ENCODE measurements around the gene EGFL7.

The EGFL7 gene

DNA sequence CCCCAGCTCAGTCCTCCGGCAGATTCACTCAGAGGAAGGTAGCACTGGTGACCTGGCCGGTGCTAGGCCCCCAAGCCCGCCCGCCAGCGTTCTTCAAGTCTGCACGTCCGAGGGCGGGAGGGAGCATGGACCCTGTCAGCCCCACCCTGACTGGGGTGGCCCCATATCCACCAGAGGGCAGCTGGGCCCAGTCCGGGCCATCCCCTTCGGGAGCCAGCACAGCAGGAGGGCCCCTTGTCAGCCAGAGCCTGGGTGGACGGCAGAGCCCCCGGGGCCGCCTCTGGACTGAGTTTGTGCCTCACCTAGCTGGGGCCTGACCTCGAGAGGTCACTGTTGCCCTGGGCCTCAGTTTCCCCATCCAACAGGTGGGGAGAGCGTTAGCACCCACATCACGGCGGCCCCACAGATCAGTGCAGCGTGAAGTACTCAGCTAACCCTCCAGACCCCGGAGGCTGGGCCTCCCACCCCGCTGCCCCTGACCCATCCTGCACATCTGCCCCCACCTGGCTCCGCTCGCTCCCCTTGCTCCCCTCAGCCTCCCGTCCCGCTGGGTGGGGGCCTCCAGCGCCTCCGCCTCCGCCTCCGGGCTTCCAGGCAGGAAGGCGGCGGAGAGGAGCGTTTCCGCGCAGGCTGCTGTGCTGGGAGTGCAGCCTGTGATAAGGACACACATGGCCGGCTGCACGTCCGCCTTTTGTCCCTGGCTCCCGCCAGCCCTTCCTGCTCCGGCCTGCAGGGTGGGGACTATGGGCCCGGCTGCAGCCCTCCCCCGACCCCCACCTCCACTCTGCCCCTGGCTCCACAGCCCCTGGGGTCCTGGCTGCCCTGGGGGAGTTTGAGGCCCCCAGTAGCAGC, 16.6 kb upstream of the EGFL7 start:
- no peak overlapping the region for H3K27ac Mint-ChIP-seq
- H3K27me3 Mint-ChIP-seq, result peaks cover 6% of the 10 kb centered on the region
- H3K36me3 Mint-ChIP-seq, result no peaks in the 10 kb centered on the region
- H3K4me3 Mint-ChIP-seq, result no peak overlapping the region
- H3K4me1 Mint-ChIP-seq (ENCODE audit: low read depth), result peaks cover 2% of the 10 kb centered on the region
- no peaks in the 10 kb centered on the region for H3K9me3 Mint-ChIP-seq (ENCODE audit: low read depth)

DNA sequence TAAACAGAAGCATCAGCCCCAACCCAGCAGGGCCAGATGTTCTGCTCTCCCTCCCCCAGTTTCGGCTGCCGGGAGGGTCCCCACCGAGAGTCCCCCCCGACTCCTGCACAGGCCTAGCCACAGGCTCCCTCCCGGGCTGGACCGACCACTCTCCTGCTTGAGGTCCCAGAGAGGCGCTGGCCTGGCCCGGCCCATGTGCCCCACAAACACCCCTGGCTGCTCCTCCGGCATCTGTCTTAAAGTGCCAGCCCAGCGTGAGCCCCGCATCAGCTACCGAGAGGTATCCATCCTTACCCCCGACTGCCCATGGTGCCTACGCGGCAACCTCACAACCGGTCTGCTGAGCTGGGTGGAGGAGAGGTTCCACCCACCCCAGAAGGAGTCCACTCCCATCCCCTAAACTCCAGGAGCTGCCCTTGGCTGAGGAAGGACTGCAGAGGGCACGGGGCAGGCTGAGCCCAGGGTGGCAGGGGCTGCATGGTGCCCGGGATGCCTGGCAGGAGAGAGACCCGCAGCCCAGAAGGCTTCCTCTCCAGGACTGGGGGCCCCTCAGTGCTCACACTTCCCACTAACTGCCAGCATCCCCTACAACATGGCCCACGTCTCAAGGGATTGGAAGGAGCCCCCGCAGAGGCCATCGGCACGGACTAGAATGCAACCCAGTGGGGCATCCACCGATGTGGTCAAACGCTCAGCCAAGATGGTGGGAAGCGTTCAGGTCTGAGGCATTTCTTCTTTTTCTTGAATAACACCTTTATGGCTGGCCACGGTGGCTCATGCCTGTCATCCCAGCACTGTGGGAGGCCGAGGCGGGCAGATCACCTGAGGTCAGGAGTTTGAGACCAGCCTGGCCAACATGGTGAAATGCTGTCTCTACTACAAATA, 15.6 kb upstream of the EGFL7 start:
- Mint-ChIP-seq H3K27me3 (peaks cover 6% of the 10 kb centered on the region), H3K27ac (no peak overlapping the region), H3K4me1 (ENCODE audit: low read depth) (peaks cover 2% of the 10 kb centered on the region), H3K36me3 (no peaks in the 10 kb centered on the region), H3K4me3 (no peak overlapping the region), H3K9me3 (ENCODE audit: low read depth) (no peaks in the 10 kb centered on the region)

DNA sequence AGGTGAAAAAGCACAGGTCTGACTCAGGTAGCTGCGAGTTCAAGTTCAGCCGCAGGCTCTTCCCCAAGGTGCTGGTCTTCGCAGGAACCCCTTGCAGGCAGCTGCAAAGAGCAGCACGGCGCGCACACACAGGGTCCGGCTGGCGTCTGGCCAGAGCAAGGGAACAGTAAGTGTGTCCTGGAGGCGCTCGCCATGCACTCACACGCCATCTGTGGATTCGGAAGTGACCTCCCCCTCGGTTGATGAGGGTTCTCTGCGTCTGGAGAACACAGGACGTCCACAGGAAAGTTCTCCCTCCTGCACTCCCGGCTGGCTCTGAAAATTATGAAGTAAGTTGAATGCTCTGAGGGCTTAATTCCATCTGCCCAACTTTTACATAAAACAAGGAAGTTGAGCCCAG, 14.0 kb upstream of the EGFL7 start:
- H3K4me3 Mint-ChIP-seq, result no peak overlapping the region
- H3K9me3 Mint-ChIP-seq (ENCODE audit: low read depth), result no peaks in the 10 kb centered on the region
- H3K27ac Mint-ChIP-seq, result no peak overlapping the region
- H3K36me3 Mint-ChIP-seq, result no peaks in the 10 kb centered on the region
- peaks cover 6% of the 10 kb centered on the region for H3K27me3 Mint-ChIP-seq
- no peaks in the 10 kb centered on the region for H3K4me1 Mint-ChIP-seq (ENCODE audit: low read depth)

DNA sequence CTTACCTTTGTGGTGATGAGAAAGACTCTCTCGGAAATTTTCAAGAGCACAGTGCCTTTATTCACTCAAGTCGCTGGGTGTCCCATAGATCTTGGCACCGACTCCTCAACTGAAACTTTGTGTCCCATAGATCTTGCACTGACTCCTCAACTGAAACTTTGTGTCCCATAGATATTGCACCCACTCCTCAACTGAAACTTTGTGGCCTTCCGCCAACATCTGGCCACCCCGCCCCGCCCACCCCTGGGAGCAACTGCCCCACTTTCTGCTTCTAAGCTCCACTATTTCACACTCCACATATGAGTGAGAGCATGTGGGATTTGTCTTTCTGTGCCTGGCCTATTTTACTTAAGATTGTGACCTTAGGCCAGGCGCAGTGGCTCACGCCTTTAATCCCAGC, 12.7 kb upstream of the EGFL7 start:
- Mint-ChIP-seq H3K9me3 (ENCODE audit: low read depth) (no peaks in the 10 kb centered on the region), H3K4me3 (no peak overlapping the region), H3K36me3 (no peaks in the 10 kb centered on the region), H3K4me1 (ENCODE audit: low read depth) (no peaks in the 10 kb centered on the region), H3K27ac (no peak overlapping the region), H3K27me3 (peaks cover 6% of the 10 kb centered on the region)

DNA sequence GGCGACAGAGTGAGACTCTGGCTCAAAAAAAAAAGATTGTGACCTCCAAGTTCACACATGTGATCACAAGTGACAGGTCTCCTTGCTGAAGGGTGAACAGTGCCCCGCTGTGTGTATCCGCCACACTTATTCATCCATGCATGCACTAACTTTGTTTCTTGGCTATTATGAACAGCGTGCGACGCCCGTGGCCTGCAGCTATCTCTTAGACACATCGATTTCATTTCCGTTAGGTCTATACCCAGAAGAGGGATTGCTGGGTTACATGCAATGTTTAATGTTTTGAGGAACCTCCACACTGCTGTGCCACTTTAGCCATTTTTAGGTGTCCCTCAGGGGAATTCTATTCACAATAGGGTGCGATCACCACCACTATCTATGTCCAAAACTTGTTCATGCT, 12.1 kb upstream of the EGFL7 start:
- peaks cover 6% of the 10 kb centered on the region for H3K27me3 Mint-ChIP-seq
- H3K4me1 Mint-ChIP-seq (ENCODE audit: low read depth), result peaks cover 1% of the 10 kb centered on the region
- H3K9me3 Mint-ChIP-seq (ENCODE audit: low read depth), result no peaks in the 10 kb centered on the region
- H3K36me3 Mint-ChIP-seq, result no peaks in the 10 kb centered on the region
- no peak overlapping the region for H3K27ac Mint-ChIP-seq
- no peak overlapping the region for H3K4me3 Mint-ChIP-seq

DNA sequence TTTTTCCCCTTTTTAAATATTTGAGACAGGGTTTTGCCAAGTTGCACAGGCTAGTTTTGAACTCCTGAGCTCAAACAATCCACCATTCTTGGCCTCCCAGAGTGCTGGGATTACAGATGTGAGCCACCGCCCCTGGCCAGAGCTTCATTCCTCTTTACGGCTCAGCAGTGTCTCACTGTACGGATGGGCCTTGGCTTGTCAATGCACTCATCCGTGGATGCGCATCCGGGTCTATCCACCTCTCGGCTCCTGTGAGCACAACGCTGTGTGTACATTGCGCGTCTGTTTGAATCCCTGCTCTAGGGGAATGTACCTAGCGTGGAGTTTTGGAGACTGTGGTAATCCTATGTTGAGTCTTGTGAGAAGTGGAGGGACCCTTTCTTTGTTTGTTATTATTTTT, 10.9 kb upstream of the EGFL7 start:
- peaks cover 2% of the 10 kb centered on the region for H3K4me1 Mint-ChIP-seq (ENCODE audit: low read depth)
- H3K9me3 Mint-ChIP-seq (ENCODE audit: low read depth), result no peaks in the 10 kb centered on the region
- H3K36me3 Mint-ChIP-seq, result no peaks in the 10 kb centered on the region
- H3K27me3 Mint-ChIP-seq, result peaks cover 8% of the 10 kb centered on the region
- no peak overlapping the region for H3K4me3 Mint-ChIP-seq
- no peak overlapping the region for H3K27ac Mint-ChIP-seq

DNA sequence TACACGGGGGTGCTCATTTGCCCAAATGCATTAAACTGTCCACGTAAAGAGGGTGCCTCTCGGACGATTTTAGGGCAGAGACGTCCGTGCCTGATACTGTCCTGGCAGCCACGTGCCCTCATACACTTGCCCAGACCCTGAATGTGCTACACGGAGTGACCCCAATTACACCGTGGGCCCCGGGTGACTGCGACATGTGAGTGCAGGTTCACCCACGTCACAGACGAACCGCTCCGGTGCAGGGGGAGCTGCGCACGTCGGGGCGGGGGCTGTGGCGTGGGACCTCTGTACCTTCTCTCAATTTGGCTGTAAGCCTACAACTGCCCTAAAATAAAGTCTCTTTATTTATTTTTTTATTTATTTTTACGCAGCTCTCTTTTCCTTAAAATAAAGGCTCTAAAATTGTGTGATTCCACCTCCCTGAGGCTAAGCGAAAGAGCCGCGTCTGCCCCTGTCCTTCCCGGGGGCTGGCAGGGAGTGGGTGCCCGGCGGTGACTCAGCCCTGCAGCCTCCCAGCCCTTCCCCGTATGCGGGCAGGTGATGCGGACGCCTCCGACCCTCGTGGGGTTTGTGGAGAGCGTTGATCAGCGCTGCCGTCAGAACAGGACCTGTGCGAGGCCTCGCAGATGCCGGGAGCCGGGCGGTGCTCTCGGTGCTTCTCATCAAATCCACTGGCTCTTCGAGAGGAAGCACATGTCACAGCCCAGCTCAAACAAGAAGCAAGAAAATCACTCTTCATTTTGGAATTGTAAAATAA, 9.2 kb upstream of the EGFL7 start:
- Mint-ChIP-seq H3K9me3 (ENCODE audit: low read depth) (no peaks in the 10 kb centered on the region), H3K36me3 (no peaks in the 10 kb centered on the region), H3K27me3 (peaks cover 14% of the 10 kb centered on the region), H3K4me1 (ENCODE audit: low read depth) (peaks cover 13% of the 10 kb centered on the region), H3K27ac (no peak overlapping the region), H3K4me3 (no peak overlapping the region)

DNA sequence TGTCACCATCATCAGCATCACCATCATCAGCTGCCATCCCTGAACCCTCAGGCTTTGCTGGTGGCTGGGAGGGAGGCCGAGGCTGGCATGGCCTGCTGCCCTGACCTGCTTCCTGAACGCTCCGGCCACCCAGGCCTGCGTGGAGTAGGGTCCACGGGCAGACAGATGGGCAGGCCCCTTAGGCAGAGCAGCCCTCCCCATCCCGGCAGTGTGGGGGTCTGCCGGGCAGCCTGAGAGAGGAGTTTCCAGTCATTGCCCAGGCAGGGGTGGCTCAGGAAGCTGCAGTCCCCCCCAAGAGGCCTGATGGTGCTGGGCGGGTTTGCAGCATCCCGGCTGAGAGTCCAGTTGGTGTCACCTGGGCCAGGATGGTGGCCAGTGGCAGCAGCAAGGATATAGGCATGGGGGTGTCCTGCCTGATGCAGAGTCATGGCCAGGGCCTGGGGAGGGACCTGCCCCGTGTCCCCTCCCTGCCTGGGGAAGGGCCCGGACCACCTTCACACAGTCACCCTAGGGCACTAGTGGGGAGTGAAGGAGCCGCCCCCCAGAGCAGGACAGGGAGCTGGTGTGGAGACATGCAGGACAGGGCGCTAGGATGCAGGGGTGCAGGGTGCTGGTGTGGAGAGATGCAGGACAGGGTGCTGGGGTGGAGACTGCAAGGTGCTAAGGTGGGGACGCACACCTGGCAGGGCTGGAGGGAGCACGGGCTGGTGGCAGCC, 7.7 kb upstream of the EGFL7 start:
- H3K4me1 Mint-ChIP-seq (ENCODE audit: low read depth), result peaks cover 16% of the 10 kb centered on the region
- no peak overlapping the region for H3K4me3 Mint-ChIP-seq
- no peaks in the 10 kb centered on the region for H3K9me3 Mint-ChIP-seq (ENCODE audit: low read depth)
- H3K27me3 Mint-ChIP-seq, result peaks cover 11% of the 10 kb centered on the region
- H3K27ac Mint-ChIP-seq, result no peak overlapping the region
- no peaks in the 10 kb centered on the region for H3K36me3 Mint-ChIP-seq

DNA sequence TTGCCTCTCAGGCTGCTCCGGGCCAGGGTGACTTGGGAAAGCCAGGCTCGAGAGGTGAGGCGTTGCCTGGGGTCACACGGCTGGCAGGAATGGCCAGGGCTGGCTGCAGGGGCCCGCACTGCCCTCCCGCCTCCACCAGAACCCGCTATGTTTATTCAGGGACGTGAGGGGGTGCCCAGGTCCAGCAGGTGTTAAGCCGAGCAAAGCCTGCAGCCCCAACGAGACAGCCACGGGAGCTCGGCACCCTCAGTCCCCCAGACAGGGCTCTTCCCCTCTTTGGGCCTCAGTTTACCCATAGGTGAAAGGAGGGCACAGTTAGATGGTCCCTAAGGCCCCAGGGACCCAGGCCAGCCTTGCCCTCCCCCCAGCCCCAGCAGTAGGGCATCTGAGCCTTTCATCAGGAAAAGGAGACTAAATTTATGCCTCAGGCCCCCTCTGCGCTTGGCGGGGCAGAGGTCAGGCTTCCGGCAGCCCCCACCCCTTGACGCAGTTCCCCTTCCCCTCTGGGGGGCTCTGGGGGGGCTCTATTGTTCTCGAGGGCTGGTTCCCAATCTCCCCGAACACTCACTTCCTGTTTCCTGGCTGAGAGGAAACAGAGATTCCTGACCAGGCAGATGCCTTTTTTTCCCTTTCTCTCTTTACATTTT, 7.1 kb upstream of the EGFL7 start:
- H3K36me3 Mint-ChIP-seq, result no peaks in the 10 kb centered on the region
- H3K4me1 Mint-ChIP-seq (ENCODE audit: low read depth), result peaks cover 16% of the 10 kb centered on the region
- H3K27ac Mint-ChIP-seq, result no peak overlapping the region
- no peaks in the 10 kb centered on the region for H3K9me3 Mint-ChIP-seq (ENCODE audit: low read depth)
- H3K4me3 Mint-ChIP-seq, result no peak overlapping the region
- H3K27me3 Mint-ChIP-seq, result peaks cover 11% of the 10 kb centered on the region

DNA sequence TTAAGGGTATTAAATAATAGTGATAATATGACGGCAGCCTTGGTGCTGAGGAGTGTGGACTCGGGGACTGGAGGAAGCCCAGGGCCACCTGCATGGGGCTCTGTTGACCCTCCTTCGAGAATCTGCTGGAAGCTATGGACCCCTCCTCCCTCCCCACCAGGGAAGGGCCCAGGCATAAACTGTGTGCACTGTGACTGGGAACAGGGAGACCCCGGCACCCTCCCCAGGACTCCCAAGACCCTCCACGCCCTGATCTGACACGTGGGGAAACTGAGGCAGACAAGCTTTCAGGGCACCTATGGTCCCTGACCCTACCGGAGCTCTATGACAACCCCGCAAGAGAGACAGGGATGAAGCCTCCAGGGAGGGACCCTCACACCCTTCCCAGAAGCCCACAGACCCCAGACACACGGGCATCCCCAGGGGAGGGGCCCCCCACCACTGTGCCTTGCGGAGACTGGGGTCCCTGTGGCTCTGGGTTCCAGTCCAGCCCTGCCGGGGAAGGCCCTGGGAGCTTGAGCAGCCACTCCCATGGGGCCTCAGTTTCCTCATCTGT, 6.5 kb upstream of the EGFL7 start:
- H3K27ac Mint-ChIP-seq, result no peak overlapping the region
- H3K4me3 Mint-ChIP-seq, result no peak overlapping the region
- no peaks in the 10 kb centered on the region for H3K9me3 Mint-ChIP-seq (ENCODE audit: low read depth)
- H3K4me1 Mint-ChIP-seq (ENCODE audit: low read depth), result peaks cover 16% of the 10 kb centered on the region
- no peaks in the 10 kb centered on the region for H3K36me3 Mint-ChIP-seq
- H3K27me3 Mint-ChIP-seq, result peaks cover 11% of the 10 kb centered on the region

DNA sequence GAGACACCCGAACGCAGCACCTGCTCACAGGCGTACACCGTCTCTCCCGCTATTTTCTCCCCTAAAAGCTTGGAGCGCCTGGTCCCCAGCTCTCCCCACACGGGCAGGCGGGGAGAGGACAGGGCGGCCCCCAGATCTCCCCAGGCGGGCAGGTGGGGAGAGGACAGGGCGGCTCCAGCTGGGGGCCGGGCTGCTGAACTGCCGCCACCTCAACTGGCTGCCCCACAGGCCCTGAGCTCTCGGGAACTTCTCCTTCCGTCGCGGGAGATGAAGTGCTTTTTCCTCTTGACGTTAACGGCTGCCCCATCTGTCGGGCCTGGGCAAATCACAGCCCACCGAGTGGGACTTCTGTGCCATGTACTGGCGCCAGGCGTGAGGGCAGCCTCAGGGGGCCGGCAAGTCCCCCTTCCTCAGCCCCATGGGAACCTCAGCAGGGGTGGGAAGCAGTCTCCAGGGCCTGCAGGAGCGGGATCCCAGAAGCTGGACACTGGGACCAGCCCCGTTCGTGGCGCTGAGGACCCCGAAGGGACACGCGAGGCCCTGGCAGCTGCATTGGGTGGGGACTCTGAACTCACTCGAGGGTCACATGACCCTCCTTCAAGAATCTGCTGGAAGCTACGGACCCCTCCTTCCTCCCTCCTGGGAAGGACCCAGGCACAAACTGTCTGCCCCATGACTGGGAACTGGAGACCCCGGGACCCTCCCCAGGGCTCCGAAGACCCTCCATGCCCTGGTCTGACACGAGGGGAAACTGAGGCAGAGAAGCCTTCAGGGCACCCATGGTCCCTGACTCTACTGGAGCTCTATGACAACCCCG, 5.7 kb upstream of the EGFL7 start:
- Mint-ChIP-seq H3K4me3 (no peak overlapping the region), H3K4me1 (ENCODE audit: low read depth) (peaks cover 16% of the 10 kb centered on the region), H3K27me3 (peaks cover 11% of the 10 kb centered on the region), H3K9me3 (ENCODE audit: low read depth) (no peaks in the 10 kb centered on the region), H3K27ac (no peak overlapping the region), H3K36me3 (no peaks in the 10 kb centered on the region)

DNA sequence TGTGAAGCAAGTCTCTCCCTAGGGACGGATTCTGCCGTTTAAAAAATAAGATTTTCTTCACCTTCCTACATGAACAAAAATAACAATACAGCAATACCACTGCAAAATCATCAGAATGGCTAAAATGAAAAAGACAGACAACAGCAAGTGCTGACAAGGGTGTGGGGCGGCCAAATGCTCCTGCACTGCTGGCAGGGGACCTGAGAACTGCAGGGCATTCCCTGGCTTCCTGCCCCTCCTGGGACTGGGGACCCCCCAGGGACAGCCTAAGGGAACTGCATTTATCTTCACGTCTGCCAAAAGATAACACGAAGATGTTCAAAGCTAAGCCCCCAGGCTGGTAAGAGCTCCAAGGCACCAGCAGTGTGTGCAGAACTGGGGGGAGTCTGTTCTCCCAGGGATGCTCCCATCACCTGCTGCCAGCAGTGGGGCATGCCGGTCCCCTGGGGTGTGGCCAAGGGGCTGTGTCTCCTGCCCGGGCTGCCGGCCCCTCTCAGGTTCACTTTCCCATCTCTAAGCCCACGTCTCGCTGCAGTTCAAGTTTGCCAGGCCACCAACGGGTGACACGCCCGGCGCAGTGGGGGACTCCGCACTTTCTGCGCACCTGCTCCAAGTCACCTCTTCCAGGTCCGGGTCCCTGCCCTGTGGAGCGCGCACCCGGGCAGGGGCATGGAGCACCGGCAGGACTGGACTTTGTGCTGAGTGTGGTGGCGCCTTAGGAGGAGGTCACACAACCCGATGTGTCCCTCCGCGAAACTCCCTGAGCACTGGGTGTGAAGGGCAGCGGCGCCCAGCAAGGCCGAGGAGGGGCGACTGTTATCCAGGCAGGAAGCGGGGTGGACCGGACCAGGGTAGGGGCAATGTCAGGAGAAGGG, 4.5 kb upstream of the EGFL7 start:
- H3K36me3 Mint-ChIP-seq, result no peaks in the 10 kb centered on the region
- no peaks in the 10 kb centered on the region for H3K9me3 Mint-ChIP-seq (ENCODE audit: low read depth)
- peaks cover 11% of the 10 kb centered on the region for H3K27me3 Mint-ChIP-seq
- peaks cover 16% of the 10 kb centered on the region for H3K4me1 Mint-ChIP-seq (ENCODE audit: low read depth)
- H3K27ac Mint-ChIP-seq, result no peak overlapping the region
- peak overlapping the region; percentile 30 for H3K4me3 Mint-ChIP-seq

Measured in activated naive CD8-positive, alpha-beta T cell (primary cell).